MCF 10A (cell line): ENCODE measurements around the gene CEP128. TPM values are rescaled to one million over a fixed set of nuclear protein-coding genes. Genes with fewer than 3 reads are reported as not detected.

Experiments
- BruUV-seq: library from RNA; stranded (reverse); fragments of 400-500 nt; replicated peaks from 2 replicates; lab custom pipeline; 2021; lab: Mats Ljungman, UMichigan
- CTCF ChIA-PET: fragments of 300-600 bp; sonication (Branson Sonifier 250); formaldehyde crosslinking; extraction: SDS; loops from one replicate; lab custom pipeline; 2021; ENCODE audit warnings: antibody characterized with exemption, inconsistent platforms; lab: Yijun Ruan, JAX
- POLR2A ChIA-PET: fragments of 300-600, 350-650 bp; sonication (Branson Sonifier 250); formaldehyde crosslinking; extraction: SDS; loops from one replicate; lab custom pipeline; 2020; ENCODE audit warnings: antibody characterized with exemption, inconsistent platforms; lab: Yijun Ruan, JAX
- DNase-seq: peaks from one replicate; pipeline ENCODE4 v3.0.0-alpha.2; 2018; ENCODE audit not compliant: unreplicated experiment
- H3K27ac Mint-ChIP-seq: one replicate; pipeline ENCODE4 v1.8.0; 2022; ENCODE audit warnings: mild to moderate bottlenecking, low read depth, mixed read lengths; ENCODE audit not compliant: unreplicated experiment
- H3K27me3 Mint-ChIP-seq: one replicate; pipeline ENCODE4 v1.8.0; 2022; ENCODE audit warnings: mixed read lengths; ENCODE audit not compliant: insufficient read depth, unreplicated experiment
- H3K36me3 Mint-ChIP-seq: one replicate; pipeline ENCODE4 v1.8.0; 2022; ENCODE audit warnings: mild to moderate bottlenecking, moderate library complexity, mixed read lengths; ENCODE audit not compliant: insufficient read depth, unreplicated experiment
- H3K4me1 Mint-ChIP-seq: one replicate; pipeline ENCODE4 v1.8.0; 2022; ENCODE audit warnings: mixed read lengths; ENCODE audit not compliant: insufficient read depth, unreplicated experiment
- H3K4me3 Mint-ChIP-seq: one replicate; pipeline ENCODE4 v1.8.0; 2022; ENCODE audit warnings: mild to moderate bottlenecking, moderate library complexity, mixed read lengths; ENCODE audit not compliant: unreplicated experiment
- H3K9me3 Mint-ChIP-seq: one replicate; pipeline ENCODE4 v1.8.0; 2022; ENCODE audit warnings: mixed read lengths; ENCODE audit not compliant: unreplicated experiment
- CTCF ChIP-seq: fragments of 200-600 bp; IDR thresholded peaks from one replicate; pipeline ENCODE4 v1.8.0; 2022; ENCODE audit warnings: antibody characterized with exemption, mild to moderate bottlenecking; ENCODE audit not compliant: unreplicated experiment
- intact Hi-C: fragments of 100-400 bp; cut with micrococcal nuclease; formaldehyde crosslinking; loops from 2 replicates; pipeline ENCODE4 v1.14.1; 2022
- total RNA-seq: library from RNA; stranded (reverse); gene quantifications from 2 replicates; pipeline ENCODE4 v1.2.3, GENCODE V29; 2022

CEP128 gene
- total RNA-seq, 1 experiment from 2014 or later = 12.5 TPM

- ChIA-PET CTCF (interaction anchor here (1.5 kb wide), 1 partner anchor 18 kb away, joined by 4 read pairs; no protein-coding TSS in a partner anchor), POLR2A (interaction anchor here (0.6 kb wide), 1 partner anchor 443 kb away, joined by 3 read pairs; no protein-coding TSS in a partner anchor)
- Mint-ChIP-seq H3K9me3 (peaks cover 8% of the 10 kb centered on the region), H3K4me1 (no peaks in the 10 kb centered on the region), H3K27me3 (no peaks in the 10 kb centered on the region), H3K36me3 (no peaks in the 10 kb centered on the region), H3K27ac (no peak overlapping the region), H3K4me3 (no peak overlapping the region)
- no TSS peak for BruUV-seq
- no peak for DNase-seq
- TF ChIP-seq CTCF = no peak
- intact Hi-C loops = no loop called here
These were observed 287.6 kb downstream of the CEP128 start for GRCh38 chr14:80653956-80654355.

GRCh38 chr14:80645667-80646413 lies 295.7 kb downstream of the CEP128 start:
- Mint-ChIP-seq H3K36me3 (no peaks in the 10 kb centered on the region), H3K4me3 (no peak overlapping the region), H3K27me3 (no peaks in the 10 kb centered on the region), H3K9me3 (no peaks in the 10 kb centered on the region), H3K4me1 (no peaks in the 10 kb centered on the region), H3K27ac (no peak overlapping the region)
- TF ChIP-seq CTCF = no peak
- BruUV-seq = no TSS peak
- DNase-seq = no peak
- intact Hi-C loops = no loop called here
- ChIA-PET POLR2A (no interaction called here), CTCF (interaction anchor here (0.6 to 0.7 kb wide), 3 partner anchors 19 to 132 kb away, joined by 3 to 4 read pairs (median 3); no protein-coding TSS in a partner anchor)

GRCh38 chr14:80644826-80645225 lies 296.7 kb downstream of the CEP128 start:
- Mint-ChIP-seq H3K27ac (no peak overlapping the region), H3K4me3 (no peak overlapping the region), H3K9me3 (no peaks in the 10 kb centered on the region), H3K36me3 (no peaks in the 10 kb centered on the region), H3K4me1 (peaks cover 6% of the 10 kb centered on the region), H3K27me3 (no peaks in the 10 kb centered on the region)
- ChIA-PET POLR2A (no interaction called here), CTCF (no interaction called here)
- no TSS peak for BruUV-seq
- no peak for DNase-seq
- intact Hi-C loops = no loop called here
- no peak for TF ChIP-seq CTCF

- BruUV-seq = TSS peak; percentile 59
- Mint-ChIP-seq H3K9me3 (no peaks in the 10 kb centered on the region), H3K36me3 (no peaks in the 10 kb centered on the region), H3K27ac (peak overlapping the region; percentile 9), H3K4me1 (peaks cover 31% of the 10 kb centered on the region), H3K4me3 (no peak overlapping the region), H3K27me3 (no peaks in the 10 kb centered on the region)
- DNase-seq = peak; percentile 42
- CTCF ChIA-PET = interaction anchor here (0.6 kb wide), 1 partner anchor 19 kb away, joined by 4 read pairs; no protein-coding TSS in a partner anchor
- TF ChIP-seq CTCF = no peak
- intact Hi-C loops = no loop called here
- POLR2A ChIA-PET = interaction anchor here (1.3 kb wide), 1 partner anchor 8 kb away, joined by 6 read pairs; no protein-coding TSS in a partner anchor
These were observed 302.7 kb downstream of the CEP128 start for GRCh38 chr14:80638620-80639515.
